Stimulated activated CD4-positive, alpha-beta T cell treated with anti-CD3 and anti-CD28 coated beads, Interleukin-1b, Interleukin-23, amount 100 ng/mL, for 1 hour (primary cell): ENCODE measurements around the gene MEPCE.

ENCODE experiments used
- DNase-seq, 2 donors: peaks; one replicate each; pipeline ENCODE4 v3.0.0-alpha.2; 2020; ENCODE audit warnings: low read depth in 2 of 2

Gene MEPCE

DNA sequence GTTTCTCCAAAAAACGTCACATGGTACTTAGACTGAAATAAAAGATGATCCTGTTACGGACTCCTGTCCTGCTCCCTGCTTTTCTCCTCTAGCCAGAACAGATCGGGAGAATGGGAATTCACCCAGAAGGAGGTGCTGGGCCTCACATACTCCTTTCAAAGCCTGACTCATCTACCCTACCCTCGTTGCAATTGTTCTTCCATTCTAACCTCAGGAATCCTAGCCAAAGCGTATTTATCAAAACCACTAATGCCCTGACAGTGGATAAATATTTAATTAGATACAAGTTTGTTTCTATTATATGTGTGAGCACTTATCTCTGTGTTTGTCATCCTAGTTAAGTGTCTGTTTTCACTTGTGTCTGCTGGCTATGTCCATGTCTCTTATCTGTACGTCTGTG is 22.9 kb upstream of the MEPCE start:
- no peak for DNase-seq

GRCh38 chr7:100407285-100408180 is 22.1 kb upstream of the MEPCE start:
- DNase-seq = no peak

- no peak for DNase-seq
Observed at GRCh38 chr7:100411101-100411500, 18.5 kb upstream of the MEPCE start.

- DNase-seq = no peak
Observed at GRCh38 chr7:100413346-100413745, 16.3 kb upstream of the MEPCE start.

GRCh38 chr7:100413889-100414288 is 15.7 kb upstream of the MEPCE start:
- no peak for DNase-seq

- no peak for DNase-seq
Observed at GRCh38 chr7:100415448-100415847, 14.2 kb upstream of the MEPCE start.

DNA sequence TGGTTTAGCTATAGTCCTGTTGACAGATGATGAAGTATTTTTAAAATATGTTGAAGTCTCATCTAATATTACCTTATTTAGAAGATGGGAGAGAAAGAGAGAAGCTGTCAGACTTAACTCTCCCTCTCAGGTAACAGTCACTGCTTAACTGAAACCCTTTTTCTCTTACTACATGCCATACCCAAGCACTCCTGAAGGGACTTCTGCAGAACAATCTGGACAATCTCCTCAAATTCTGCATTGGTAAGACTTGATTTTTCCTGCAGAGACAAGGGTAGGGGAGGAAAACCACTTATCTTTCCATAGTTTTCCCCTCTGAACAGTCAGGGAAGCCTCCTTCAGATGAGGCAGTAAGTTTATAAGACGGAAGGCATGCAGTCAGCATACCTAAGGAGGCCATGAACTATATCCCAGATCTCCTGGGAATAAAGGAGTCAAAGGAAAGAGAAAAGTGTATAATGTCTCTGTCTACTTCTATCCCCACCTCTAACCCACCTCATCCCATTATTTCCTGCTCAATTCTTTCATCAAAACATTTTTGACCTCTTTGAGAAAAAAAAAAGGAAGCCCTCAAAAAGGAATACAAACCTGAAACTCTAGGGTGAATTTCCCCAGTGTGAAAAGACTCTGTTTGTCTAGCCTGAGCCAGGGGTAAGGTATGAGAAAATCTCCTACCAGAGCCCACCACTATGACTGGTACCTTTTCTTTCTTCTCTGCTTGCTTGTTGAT is 10.5 kb upstream of the MEPCE start:
- DNase-seq = no peak

DNA sequence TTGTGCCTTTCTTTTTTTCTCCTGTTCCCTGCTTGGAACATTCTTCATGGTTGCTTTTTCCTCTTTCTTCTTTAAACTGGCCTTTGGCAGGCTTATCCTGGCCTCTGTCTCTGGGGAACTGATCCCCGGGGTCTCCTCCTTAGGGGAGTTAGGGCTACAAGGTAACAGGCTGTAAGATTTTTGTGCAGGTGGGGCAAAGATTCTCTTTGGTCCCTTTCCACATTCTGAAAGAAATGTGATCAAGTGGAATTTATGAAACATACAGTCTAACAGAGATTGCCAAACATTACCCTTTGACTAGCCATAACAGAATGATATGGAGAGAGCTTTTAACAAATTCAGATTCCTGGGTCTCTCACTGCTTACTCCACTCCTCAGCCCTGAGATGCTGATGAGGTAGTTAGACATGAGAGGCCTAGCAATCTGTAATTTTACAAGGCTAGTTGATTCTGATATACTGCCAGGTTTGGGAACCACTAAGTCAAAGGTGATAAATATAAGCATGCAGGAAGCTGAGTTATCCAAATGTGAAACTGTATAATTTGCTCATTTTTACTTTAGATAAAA is 9.9 kb upstream of the MEPCE start:
- no peak for DNase-seq

- DNase-seq = no peak
Observed at GRCh38 chr7:100423315-100423714, 6.3 kb upstream of the MEPCE start.

DNA sequence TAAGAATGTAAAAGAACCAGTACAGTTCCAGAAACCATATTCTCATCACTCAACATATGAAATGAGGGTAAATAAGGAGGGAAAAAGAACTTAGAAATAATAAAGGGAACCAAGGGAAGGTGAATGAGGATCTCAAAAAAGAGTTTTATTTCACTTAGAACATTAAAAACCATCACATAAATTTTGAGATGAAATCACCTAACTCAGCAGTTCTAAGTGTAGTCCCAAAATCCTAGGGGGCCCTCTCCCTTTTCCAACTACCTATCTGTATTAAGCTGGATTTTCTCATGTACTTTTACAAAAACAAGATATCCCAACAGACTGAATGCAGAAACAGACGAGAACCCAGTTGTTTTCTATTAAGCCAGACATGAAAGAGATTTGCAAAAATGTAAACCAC is 4.3 kb upstream of the MEPCE start:
- no peak for DNase-seq

DNA sequence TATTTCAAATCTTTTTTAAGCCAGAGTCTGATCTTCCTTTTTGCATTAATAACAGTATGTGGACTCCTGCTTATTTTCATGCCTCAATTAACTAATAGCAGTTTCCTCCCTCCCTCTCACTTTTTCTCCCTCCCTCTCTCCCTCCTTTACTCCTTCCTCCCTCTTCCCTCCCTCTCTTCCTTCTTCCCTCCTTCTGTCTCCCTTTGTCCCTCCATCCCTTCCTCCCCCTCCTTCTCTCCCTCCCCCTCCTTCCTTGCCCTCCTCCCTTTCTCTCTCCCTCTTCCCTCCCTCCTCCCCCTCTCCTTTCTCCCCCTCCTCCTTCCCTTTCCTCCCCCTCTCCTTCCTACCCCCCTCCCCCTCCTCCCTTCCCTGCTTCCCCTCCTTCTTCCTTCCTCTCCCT is 3.1 kb upstream of the MEPCE start:
- no peak for DNase-seq

DNA sequence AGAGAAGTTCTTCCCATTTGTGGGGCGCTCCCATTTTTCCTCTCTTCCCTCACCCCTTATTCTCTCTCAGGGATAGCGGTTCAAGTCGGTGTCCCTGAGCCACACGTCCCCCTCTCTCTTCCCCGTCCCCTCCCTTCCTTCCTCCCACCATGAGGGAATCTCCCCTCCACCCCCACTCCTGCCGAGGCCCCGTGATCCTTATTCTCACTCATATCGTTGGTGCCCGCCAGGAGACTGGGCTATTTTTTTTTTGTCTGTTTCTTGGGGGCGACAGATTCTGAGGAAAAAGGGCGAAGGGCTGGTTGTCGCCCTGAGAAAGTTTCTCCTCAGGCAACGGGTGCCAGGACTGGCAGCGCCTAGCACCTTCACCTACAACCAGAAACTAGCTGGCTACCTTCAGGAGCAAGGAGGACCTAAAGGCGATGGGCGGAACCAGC is 1.9 kb upstream of the MEPCE start:
- no peak for DNase-seq

DNA sequence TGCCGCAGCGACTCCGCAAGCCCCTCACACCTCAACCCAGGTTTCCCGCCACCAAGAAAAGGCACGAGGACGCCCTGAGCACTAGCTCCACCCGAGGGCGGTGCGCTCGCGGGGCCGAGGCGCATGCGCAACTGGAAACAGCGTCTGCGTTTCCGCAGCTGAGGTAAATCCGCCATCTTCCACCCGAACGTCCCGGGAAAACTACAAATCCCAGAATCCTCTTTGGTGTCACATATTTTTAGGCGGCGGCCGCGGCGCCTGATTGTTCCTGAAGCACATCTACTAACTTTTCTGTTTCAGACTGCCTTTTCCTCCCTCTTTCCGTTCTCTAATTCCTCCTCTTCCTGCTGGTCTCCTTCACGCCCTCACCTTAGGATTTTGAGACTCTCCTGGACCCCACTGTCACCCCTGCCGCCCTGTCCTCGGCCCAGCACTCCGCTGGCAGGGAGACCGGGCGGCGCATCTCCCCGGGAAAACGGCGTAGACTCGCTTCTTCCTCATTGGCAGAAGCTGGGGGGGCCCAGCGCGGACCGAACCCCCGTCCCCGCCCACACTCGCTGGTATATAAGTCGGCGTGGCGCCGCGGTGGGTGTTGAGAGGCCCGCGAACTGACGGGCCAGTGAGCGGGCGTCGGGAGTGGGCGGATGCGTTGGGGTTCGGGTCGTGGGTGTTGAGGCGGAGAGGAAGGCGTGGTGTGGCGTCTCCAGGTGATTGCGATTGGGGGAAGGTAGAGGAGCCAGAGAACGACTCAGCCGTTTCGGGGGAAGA is 1.2 kb upstream of the MEPCE start, which contains the start of gene ZCWPW1:
ZCWPW1 (minus strand) TSS at position 505 of the 768 bp plus-strand sequence. CDS start 8,054 bp downstream, outside the sequence.
- peak; percentile 90 to 96 for DNase-seq

DNA sequence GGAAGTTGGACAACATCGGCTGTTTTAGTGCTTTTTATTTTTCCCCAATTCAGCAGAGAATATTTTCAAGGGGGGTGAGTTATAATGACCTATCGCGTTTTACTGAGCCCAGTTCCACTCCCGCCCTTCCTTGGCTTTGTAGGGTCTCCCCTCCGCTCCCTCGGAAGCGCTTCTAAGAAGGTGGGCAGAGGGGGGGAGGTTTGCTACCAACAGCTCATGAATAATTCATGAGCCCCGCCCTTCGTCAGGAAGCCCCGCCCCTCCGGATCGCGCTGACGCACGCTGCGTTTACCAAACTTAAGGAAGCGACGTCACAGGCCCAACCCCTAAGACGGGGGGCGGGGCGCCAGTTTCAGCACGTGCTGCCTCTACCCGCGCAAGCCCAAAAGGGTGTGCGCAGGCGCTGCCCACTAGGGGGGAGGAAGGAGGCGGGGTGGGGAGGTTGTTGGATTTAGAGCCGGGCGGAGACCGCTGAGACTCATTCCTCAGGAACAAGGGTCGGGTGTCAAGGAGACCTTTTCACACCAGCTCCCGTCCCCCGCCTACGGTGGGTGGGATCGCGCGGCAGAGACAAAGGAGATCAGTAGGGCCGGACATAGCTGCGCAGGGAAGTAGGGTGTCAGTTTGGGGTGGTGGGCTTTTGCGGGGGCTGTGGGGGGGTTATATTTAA is 529 bp upstream of the MEPCE start:
- DNase-seq = peak; percentile 100

DNA sequence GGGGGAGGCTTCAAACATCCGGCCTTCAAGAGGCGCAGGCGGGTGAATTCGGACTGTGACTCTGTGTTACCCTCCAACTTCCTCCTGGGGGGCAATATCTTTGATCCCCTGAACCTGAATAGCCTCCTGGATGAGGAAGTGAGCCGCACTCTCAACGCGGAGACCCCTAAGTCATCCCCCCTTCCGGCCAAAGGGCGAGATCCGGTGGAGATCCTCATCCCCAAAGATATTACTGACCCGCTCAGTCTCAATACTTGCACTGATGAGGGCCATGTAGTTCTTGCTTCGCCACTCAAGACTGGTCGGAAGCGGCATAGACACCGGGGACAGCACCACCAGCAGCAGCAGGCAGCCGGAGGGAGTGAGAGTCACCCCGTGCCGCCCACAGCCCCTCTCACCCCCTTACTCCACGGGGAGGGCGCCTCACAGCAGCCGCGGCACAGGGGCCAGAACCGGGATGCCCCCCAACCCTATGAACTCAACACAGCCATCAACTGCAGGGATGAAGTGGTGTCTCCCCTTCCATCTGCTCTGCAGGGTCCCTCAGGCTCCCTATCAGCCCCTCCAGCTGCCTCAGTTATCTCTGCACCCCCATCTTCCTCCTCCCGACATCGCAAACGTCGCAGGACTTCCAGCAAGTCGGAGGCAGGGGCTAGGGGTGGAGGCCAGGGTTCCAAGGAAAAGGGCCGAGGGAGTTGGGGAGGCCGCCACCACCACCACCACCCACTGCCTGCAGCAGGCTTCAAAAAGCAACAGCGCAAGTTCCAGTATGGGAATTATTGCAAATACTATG is 1.1 kb downstream of the MEPCE start:
- DNase-seq = no peak

GRCh38 chr7:100431286-100431735 is 1.7 kb downstream of the MEPCE start:
- DNase-seq = no peak

DNA sequence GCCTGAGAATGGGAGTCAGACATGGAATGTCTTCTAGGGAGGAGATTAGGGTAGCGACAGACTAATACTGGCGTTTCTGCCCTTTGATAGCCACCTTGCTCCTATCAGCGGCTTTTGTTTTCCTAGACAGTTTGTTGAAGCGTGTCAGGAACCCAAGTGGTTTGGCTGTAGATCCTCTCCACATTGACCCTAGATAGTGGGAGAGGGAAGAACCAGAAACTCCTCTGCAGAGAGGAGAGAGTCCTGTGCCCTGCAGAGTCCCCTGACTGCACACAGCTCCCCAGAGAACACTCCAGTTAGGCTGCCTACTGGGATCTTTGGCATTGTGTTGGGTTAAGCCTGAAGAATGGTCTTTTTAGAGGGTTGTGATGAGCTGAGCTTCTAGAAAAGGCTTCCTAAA is 2.4 kb downstream of the MEPCE start:
- DNase-seq = no peak

DNA sequence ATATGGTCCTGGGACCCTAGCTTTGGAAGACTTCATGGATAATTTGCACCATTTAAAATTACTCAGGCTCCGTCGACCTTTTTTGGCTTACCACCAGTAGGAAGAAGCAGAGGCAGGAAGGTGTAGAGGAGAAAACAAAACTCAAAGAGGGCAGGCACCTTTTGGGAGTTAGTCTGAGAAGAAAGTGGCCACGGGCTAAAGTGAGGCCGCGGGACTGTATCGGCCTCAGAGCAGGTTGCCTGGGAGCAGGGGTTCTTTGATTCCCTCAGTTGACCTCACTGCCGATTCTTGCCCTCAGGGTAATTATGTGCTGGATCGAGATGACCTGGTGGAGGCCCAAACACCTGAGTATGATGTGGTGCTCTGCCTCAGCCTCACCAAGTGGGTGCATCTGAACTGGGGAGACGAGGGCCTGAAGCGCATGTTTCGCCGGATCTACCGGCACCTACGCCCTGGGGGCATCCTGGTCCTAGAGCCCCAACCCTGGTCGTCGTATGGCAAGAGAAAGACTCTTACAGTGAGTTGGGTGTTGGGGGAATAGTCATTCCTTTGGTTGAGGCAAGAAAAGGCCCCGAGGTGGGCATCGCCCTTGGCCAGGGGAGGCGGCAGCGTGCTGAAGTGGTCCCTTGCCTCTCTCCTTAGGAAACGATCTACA is 3.1 kb downstream of the MEPCE start:
- DNase-seq = no peak

GRCh38 chr7:100433276-100433591 is 3.6 kb downstream of the MEPCE start:
- no peak for DNase-seq
